WTC11 (cell line): ENCODE data around the gene CSH2. TPM values are rescaled to one million over a fixed set of nuclear protein-coding genes. Genes with fewer than 3 reads are reported as not detected.
"Not testable (repeated sequence)": the region's sequence is repeated elsewhere in the genome, so short reads cannot be mapped to it uniquely, and the experiment has no call there.

Source experiments
- ATAC-seq: fragments of 200-7000 bp; cut with Tn5 transposase; 2 replicates; pipeline ENCODE4 v1.10.0; 2021; ENCODE audit warnings: mild to moderate bottlenecking, moderate library complexity
- CTCF ChIA-PET: fragments of 300-600 bp; sonication (Branson Sonifier 250); formaldehyde crosslinking; loops from one replicate; lab custom pipeline; 2021; ENCODE audit warnings: antibody characterized with exemption; lab: Charles Lee
- POLR2A ChIA-PET: fragments of 350-600 bp; sonication (Branson Sonifier 250); formaldehyde crosslinking; loops from one replicate; lab custom pipeline; 2021; ENCODE audit warnings: antibody characterized with exemption; lab: Charles Lee
- DNase-seq: peaks from one replicate; pipeline ENCODE4 v3.0.0; 2021; ENCODE audit warnings: low spot score
- H3K27ac Mint-ChIP-seq: 2 replicates; pipeline ENCODE4 v1.8.0; 2021; ENCODE audit warnings: mixed read lengths
- H3K27me3 Mint-ChIP-seq: 2 replicates; pipeline ENCODE4 v1.8.0; 2021; ENCODE audit warnings: low read depth, mild to moderate bottlenecking, moderate library complexity, mixed read lengths
- H3K36me3 Mint-ChIP-seq: 2 replicates; pipeline ENCODE4 v1.8.0; 2021; ENCODE audit warnings: mixed read lengths
- H3K4me1 Mint-ChIP-seq: 2 replicates; pipeline ENCODE4 v1.8.0; 2022; ENCODE audit warnings: mixed read lengths
- H3K4me3 Mint-ChIP-seq: 2 replicates; pipeline ENCODE4 v1.8.0; 2021; ENCODE audit warnings: mild to moderate bottlenecking, moderate library complexity, mixed read lengths
- H3K9me3 Mint-ChIP-seq: 2 replicates; pipeline ENCODE4 v1.8.0; 2021; ENCODE audit warnings: mixed read lengths
- total RNA-seq: library from RNA; stranded (reverse); gene quantifications from 3 replicates; pipeline ENCODE4 v1.2.3, GENCODE V29; 2021
- TF ChIP-seq, protein P1 (sequence below): fragments of 200-600 bp; IDR thresholded peaks from 2 replicates; pipeline ENCODE4 v1.8.0; 2022; ENCODE audit warnings: antibody characterized with exemption

The CSH2 gene
- total RNA-seq, 1 experiment from 2014 or later, result not detected

DNA sequence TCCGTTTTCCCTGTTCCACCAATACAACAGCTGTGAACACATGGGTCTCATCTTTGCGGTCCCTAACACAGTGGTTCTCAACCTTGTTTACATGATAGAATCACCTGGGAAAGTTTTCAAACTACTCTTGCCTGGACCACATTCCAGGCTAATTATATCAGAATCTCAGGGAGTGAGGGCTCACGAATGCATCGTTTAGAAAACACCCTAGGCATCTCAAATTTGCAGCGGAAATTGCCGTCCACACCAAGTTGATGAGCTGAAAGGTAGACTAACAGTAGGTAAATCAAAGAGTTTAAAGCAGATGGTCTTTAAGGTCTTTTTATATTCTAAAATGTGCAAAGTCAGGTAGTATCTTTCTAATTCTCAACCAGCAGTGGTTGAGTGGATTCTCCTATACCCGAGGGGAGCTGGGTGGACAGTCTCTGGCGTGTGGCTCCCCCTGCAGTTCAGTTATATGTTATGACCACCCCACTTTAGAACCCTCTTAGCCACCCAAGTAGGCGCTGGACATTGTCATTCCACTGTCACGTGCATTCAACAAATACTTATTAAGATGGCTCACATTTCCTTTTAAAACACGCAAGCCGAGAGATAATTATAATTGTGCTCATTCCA, 33.8 kb upstream of the CSH2 start:
- H3K4me1 Mint-ChIP-seq, result peaks cover 23% of the 10 kb centered on the region
- POLR2A ChIA-PET, H3K27ac Mint-ChIP-seq, H3K9me3 Mint-ChIP-seq: not testable (repeated sequence)
- ATAC-seq, result peak; percentile 80
- CTCF ChIA-PET, result interaction anchor here (0.7 to 2.2 kb wide), 15 partner anchors 8 to 226 kb away, joined by 3 to 17 read pairs (median 5); partner anchors contain the start of genes GH1 and GH2
- TF ChIP-seq, protein P1, sequence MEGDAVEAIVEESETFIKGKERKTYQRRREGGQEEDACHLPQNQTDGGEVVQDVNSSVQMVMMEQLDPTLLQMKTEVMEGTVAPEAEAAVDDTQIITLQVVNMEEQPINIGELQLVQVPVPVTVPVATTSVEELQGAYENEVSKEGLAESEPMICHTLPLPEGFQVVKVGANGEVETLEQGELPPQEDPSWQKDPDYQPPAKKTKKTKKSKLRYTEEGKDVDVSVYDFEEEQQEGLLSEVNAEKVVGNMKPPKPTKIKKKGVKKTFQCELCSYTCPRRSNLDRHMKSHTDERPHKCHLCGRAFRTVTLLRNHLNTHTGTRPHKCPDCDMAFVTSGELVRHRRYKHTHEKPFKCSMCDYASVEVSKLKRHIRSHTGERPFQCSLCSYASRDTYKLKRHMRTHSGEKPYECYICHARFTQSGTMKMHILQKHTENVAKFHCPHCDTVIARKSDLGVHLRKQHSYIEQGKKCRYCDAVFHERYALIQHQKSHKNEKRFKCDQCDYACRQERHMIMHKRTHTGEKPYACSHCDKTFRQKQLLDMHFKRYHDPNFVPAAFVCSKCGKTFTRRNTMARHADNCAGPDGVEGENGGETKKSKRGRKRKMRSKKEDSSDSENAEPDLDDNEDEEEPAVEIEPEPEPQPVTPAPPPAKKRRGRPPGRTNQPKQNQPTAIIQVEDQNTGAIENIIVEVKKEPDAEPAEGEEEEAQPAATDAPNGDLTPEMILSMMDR, result peak; percentile 29; the same call in 1 of the 2 replicates
- TF ChIP-seq, all 79 proteins: peak for 1; not testable (repeated sequence) for 78
- not testable (repeated sequence) for H3K27me3 Mint-ChIP-seq, H3K4me3 Mint-ChIP-seq, H3K36me3 Mint-ChIP-seq
- peak; percentile 41 for DNase-seq

- POLR2A ChIA-PET, result interaction anchor here (0.7 kb wide), 1 partner anchor 706 kb away, joined by 3 read pairs; no protein-coding TSS in a partner anchor
- not testable (repeated sequence) for DNase-seq, H3K36me3 Mint-ChIP-seq, H3K27ac Mint-ChIP-seq, ATAC-seq, H3K4me3 Mint-ChIP-seq, H3K27me3 Mint-ChIP-seq, H3K9me3 Mint-ChIP-seq
- CTCF ChIA-PET, result interaction anchor here (0.9 to 3.5 kb wide), 10 partner anchors 12 to 124 kb away, joined by 3 to 28 read pairs (median 6); partner anchors contain the start of genes GH1 and ICAM2
- H3K4me1 Mint-ChIP-seq, result peaks cover 18% of the 10 kb centered on the region
These were observed 31.3 kb upstream of the CSH2 start for GRCh38 chr17:63904796-63905195.

DNA sequence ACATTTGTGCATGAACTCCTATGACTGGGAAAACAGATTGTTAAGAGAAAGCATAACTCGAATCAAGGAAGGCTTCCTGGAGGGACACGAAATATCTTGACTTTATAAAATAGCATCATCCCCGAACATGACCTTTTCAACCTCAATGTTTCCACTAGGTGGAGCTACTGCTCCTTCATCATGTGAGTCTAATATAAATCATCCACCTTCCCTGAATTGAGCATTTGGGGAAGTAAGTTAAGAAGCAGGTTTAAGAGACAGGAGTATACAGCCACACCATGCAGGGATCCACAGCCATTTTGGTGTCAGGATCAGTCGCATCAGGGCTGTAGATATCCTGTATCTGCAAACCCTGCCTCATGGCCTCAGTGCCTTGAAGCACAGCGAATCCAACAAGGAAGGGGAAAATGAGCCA, 30.3 kb upstream of the CSH2 start:
- H3K36me3 Mint-ChIP-seq, H3K4me3 Mint-ChIP-seq, H3K27me3 Mint-ChIP-seq, H3K27ac Mint-ChIP-seq, DNase-seq, H3K9me3 Mint-ChIP-seq, POLR2A ChIA-PET: not testable (repeated sequence)
- CTCF ChIA-PET, result interaction anchor here (0.8 to 3.5 kb wide), 17 partner anchors 8 to 230 kb away, joined by 3 to 28 read pairs (median 5); partner anchors contain the start of genes GH1, GH2 and ICAM2
- peaks cover 18% of the 10 kb centered on the region for H3K4me1 Mint-ChIP-seq
- TF ChIP-seq, protein P1, result peak; percentile 46
- peak; percentile 39 for ATAC-seq

DNA sequence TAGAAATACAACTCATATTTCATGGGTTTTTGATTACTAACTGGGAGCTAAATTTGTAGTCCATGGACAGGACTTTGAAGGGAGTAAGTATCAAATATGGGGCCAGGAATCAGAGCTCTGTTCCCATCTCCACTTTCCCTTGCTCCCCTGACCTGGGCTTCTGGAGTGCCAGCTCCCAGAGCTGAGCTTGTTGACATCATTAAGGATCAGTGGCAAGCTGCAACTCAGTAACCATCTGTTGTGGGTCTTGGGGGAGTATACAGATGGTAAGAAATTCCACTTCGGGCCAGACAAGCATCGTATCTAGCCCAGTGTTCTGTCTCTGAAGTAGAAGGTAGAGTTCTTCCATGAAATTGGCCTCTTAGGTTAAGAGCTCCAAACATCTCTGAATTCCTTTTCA, 28.5 kb upstream of the CSH2 start:
- H3K27ac Mint-ChIP-seq, H3K4me3 Mint-ChIP-seq, H3K36me3 Mint-ChIP-seq, POLR2A ChIA-PET, H3K4me1 Mint-ChIP-seq, H3K27me3 Mint-ChIP-seq, ATAC-seq, DNase-seq, H3K9me3 Mint-ChIP-seq: not testable (repeated sequence)
- CTCF ChIA-PET, result interaction anchor here (1.2 to 2.2 kb wide), 5 partner anchors 12 to 231 kb away, joined by 4 to 11 read pairs (median 5); no protein-coding TSS in a partner anchor

- DNase-seq, H3K4me1 Mint-ChIP-seq, H3K36me3 Mint-ChIP-seq, H3K27me3 Mint-ChIP-seq, H3K9me3 Mint-ChIP-seq, POLR2A ChIA-PET, H3K27ac Mint-ChIP-seq, H3K4me3 Mint-ChIP-seq, ATAC-seq: not testable (repeated sequence)
- CTCF ChIA-PET, result interaction anchor here (0.6 to 1.7 kb wide), 4 partner anchors 8 to 132 kb away, joined by 3 to 7 read pairs (median 4); no protein-coding TSS in a partner anchor
These were observed 25.7 kb upstream of the CSH2 start for GRCh38 chr17:63898899-63899798.

DNA sequence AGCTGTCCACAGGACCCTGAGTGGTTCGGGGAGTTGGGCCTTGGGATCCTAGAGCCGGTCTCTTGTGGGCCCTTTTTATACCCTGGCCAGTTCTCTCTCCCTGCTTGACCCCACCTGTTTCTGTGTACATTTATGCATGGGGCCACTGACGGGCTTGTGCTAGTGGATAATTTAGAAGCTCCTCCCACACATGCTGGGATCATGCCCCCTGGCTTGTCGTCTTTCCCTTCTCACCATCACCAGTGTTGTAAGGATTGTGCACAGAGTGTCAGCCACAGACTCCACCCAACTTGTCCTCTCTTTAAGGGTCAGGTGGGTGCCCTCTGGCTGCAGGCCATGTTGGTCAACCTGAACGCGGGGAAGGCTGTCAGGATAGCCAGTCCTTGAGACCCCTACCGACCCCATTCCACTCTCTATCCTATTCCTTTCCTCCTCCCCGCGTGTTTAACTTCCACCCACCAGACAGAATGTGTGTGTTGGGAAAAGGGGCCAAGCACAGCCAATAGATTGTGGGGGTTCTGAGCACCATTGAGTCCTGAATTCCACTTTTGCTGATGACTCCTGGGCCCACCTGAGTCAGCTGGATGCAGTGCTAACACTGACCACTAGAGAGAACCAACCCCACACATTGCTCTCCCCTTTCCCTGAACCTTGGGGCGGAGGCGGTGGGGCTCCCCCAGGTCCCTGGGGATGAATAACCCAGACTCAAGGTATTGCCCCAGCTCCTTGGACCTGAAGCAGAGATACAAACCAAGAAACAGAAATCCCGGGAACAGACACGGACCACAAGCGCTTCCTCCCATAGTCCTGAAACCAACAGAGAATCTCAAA, 23.3 kb upstream of the CSH2 start, which contains the start of gene CSH1:
Gene CSH1 (minus strand): TSS at position 51 of the 831 bp plus-strand sequence. CDS start 63 bp downstream, outside the sequence.
- peak; percentile 84 for ATAC-seq

GRCh38 chr17:63894821-63895220, 21.3 kb upstream of the CSH2 start:
- DNase-seq, H3K27me3 Mint-ChIP-seq, POLR2A ChIA-PET, H3K4me3 Mint-ChIP-seq, H3K36me3 Mint-ChIP-seq, H3K9me3 Mint-ChIP-seq, H3K27ac Mint-ChIP-seq, ATAC-seq, CTCF ChIA-PET: not testable (repeated sequence)
- peaks cover 10% of the 10 kb centered on the region for H3K4me1 Mint-ChIP-seq

More for the DNA sequence above, 23.3 kb upstream of the CSH2 start, which contains the start of gene CSH1:
- POLR2A ChIA-PET, H3K27ac Mint-ChIP-seq, H3K9me3 Mint-ChIP-seq, DNase-seq, H3K4me3 Mint-ChIP-seq, H3K27me3 Mint-ChIP-seq, H3K36me3 Mint-ChIP-seq: not testable (repeated sequence)
- CTCF ChIA-PET, result interaction anchor here (0.6 to 0.7 kb wide), 2 partner anchors 14 to 15 kb away, joined by 3 to 4 read pairs; partner anchors contain the start of gene CSHL1
- H3K4me1 Mint-ChIP-seq, result peaks cover 10% of the 10 kb centered on the region

DNA sequence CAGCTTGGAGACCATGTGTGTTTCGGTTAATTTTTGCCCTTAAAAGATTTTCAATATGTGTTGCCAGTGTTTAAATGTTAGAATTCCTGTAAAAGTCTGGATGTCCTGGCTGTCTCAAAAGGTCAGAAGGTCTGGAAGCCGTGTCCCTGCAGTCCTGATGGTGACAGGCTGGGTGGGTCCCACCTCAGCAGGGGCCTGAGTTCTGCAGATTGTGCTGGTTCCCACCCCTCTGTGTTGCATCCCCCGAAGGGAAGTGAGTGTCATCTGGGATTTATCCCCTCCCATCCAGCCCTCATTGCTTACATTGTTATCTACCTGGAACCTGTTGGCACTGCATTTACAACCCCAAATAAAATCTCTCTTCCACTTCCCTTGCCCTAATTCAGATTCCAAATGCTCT, 20.5 kb upstream of the CSH2 start:
- H3K9me3 Mint-ChIP-seq, H3K27ac Mint-ChIP-seq, ATAC-seq, H3K27me3 Mint-ChIP-seq, H3K4me3 Mint-ChIP-seq, POLR2A ChIA-PET, H3K36me3 Mint-ChIP-seq, DNase-seq, CTCF ChIA-PET: not testable (repeated sequence)
- H3K4me1 Mint-ChIP-seq, result peaks cover 12% of the 10 kb centered on the region
